ENCODE results near the gene CBL.

The CBL gene

GRCh38 chr11:119316729-119317591, 110.8 kb downstream of the CBL start, which contains the start of gene MCAM (continued):
- TF ChIP-seq PRDM4 (tag by site-specific recombination; IDR thresholded peaks at IDR 0.05) (no peak), ZNF132 (tag by site-specific recombination; IDR thresholded peaks at IDR 0.05; ENCODE audit: borderline replicate concordance) (no peak), SP2 (tag by site-specific recombination; IDR thresholded peaks at IDR 0.05) (peak; percentile 19; the same call in 1 of the 2 replicates), FEZF1 (tag by site-specific recombination; IDR thresholded peaks at IDR 0.05) (peak; percentile 48), HOXC10 (CRISPR knock-in tag; IDR thresholded peaks at IDR 0.05) (no peak), ZNF19 (tag by site-specific recombination; IDR thresholded peaks at IDR 0.05; ENCODE audit: low read depth) (no peak), KLF7 (tag by site-specific recombination; IDR thresholded peaks at IDR 0.05; ENCODE audit: borderline replicate concordance) (no peak), ZNF558 (tag by site-specific recombination; IDR thresholded peaks at IDR 0.05) (no peak), ZNF133 (tag by site-specific recombination; IDR thresholded peaks at IDR 0.05) (no peak), ZSCAN30 (tag by site-specific recombination; IDR thresholded peaks at IDR 0.05) (no peak), SP3 (tag by site-specific recombination; IDR thresholded peaks at IDR 0.05) (peak; percentile 34; the same call in 1 of the 2 replicates), ZFP37 (tag by site-specific recombination; IDR thresholded peaks at IDR 0.05) (peak; percentile 57; the same call in 1 of the 2 replicates), ZBTB48 (tag by site-specific recombination; IDR thresholded peaks at IDR 0.05) (peak; percentile 31; the same call in 1 of the 2 replicates), ZNF596 (tag by site-specific recombination; IDR thresholded peaks at IDR 0.05) (no peak), ZBTB20 (tag by site-specific recombination; IDR thresholded peaks at IDR 0.05) (peak; percentile 42), MEIS1 (CRISPR knock-in tag; IDR thresholded peaks at IDR 0.05; ENCODE audit: borderline replicate concordance) (no peak), ZSCAN18 (tag by site-specific recombination; IDR thresholded peaks at IDR 0.05) (no peak), ZNF341 (tag by site-specific recombination; IDR thresholded peaks at IDR 0.05; ENCODE audit: low read depth) (0 out of 2 replicates have a peak, but pooled peaks have one; percentile 33), ZBTB17 (tag by site-specific recombination; IDR thresholded peaks at IDR 0.05) (no peak), ZNF184 (tag by site-specific recombination; IDR thresholded peaks at IDR 0.05) (no peak), ZBTB21 (tag by site-specific recombination; IDR thresholded peaks at IDR 0.05) (no peak), ZNF221 (tag by site-specific recombination; IDR thresholded peaks at IDR 0.05; ENCODE audit: borderline replicate concordance) (no peak), ZNF600 (tag by site-specific recombination; IDR thresholded peaks at IDR 0.05) (no peak), ELK4 (IDR thresholded peaks at IDR 0.05; ENCODE audit: borderline replicate concordance, low read depth, low read length) (no peak), MZF1 (tag by site-specific recombination; IDR thresholded peaks at IDR 0.05; ENCODE audit: borderline replicate concordance) (no peak), ZNF416 (tag by site-specific recombination; IDR thresholded peaks at IDR 0.05) (no peak), ZNF677 (tag by site-specific recombination; IDR thresholded peaks at IDR 0.05) (no peak), ZBTB6 (tag by site-specific recombination; IDR thresholded peaks at IDR 0.05) (no peak; the same call in 1 of the 2 replicates), ZNF544 (tag by site-specific recombination; IDR thresholded peaks at IDR 0.05) (no peak), ZNF112 (tag by site-specific recombination; IDR thresholded peaks at IDR 0.05) (no peak), ZNF398 (tag by site-specific recombination; IDR thresholded peaks at IDR 0.05) (peak; percentile 32)
